ENCODE results near the gene IRF7.

IRF7 gene

GRCh38 chr11:620201-620600 lies 4.5 kb upstream of the IRF7 start:
- no peak for DNase-seq

- DNase-seq = no peak
Measured at GRCh38 chr11:619628-620050, 3.9 kb upstream of the IRF7 start.

GRCh38 chr11:618856-619627 lies 3.3 kb upstream of the IRF7 start:
- DNase-seq = no peak

GRCh38 chr11:617912-618682 lies 2.3 kb upstream of the IRF7 start:
- DNase-seq = no peak

GRCh38 chr11:617199-617911 lies 1.6 kb upstream of the IRF7 start:
- DNase-seq = no peak

GRCh38 chr11:616320-617198 lies 809 bp upstream of the IRF7 start:
- no peak for DNase-seq

- DNase-seq = no peak
Measured at GRCh38 chr11:614623-615503, 887 bp downstream of the IRF7 start.

- DNase-seq = no peak
Measured at GRCh38 chr11:614021-614622, 1.6 kb downstream of the IRF7 start.

GRCh38 chr11:613369-613968 lies 2.3 kb downstream of the IRF7 start:
- no peak for DNase-seq

GRCh38 chr11:612961-613300 lies 2.8 kb downstream of the IRF7 start:
- DNase-seq = no peak

- no peak for DNase-seq
Measured at GRCh38 chr11:612201-612960, 3.4 kb downstream of the IRF7 start.

GRCh38 chr11:611001-611996 lies 4.5 kb downstream of the IRF7 start:
- DNase-seq = no peak

GRCh38 chr11:610146-610801 lies 5.5 kb downstream of the IRF7 start:
- no peak for DNase-seq

- no peak for DNase-seq
Measured at GRCh38 chr11:609341-609811, 6.4 kb downstream of the IRF7 start.

GRCh38 chr11:608791-609251 lies 6.9 kb downstream of the IRF7 start:
- no peak for DNase-seq

- no peak for DNase-seq
Measured at GRCh38 chr11:607971-608659, 7.6 kb downstream of the IRF7 start.
